Measurements from ENCODE around the gene C19orf33.

C19orf33 gene

GRCh38 chr19:38280030-38280921 lies 23.8 kb upstream of the C19orf33 start:
- no peak for DNase-seq (ENCODE audit: low spot score)

GRCh38 chr19:38281811-38282566 lies 22.1 kb upstream of the C19orf33 start:
- DNase-seq (ENCODE audit: low spot score): no peak

GRCh38 chr19:38283271-38283670 lies 20.8 kb upstream of the C19orf33 start:
- no peak for DNase-seq (ENCODE audit: low spot score)

GRCh38 chr19:38284422-38284821 lies 19.6 kb upstream of the C19orf33 start:
- no peak for DNase-seq (ENCODE audit: low spot score)

- no peak for DNase-seq (ENCODE audit: low spot score)
These were observed 18.5 kb upstream of the C19orf33 start for GRCh38 chr19:38285567-38285966.

GRCh38 chr19:38287604-38288003 lies 16.4 kb upstream of the C19orf33 start:
- no peak for DNase-seq (ENCODE audit: low spot score)

GRCh38 chr19:38288123-38288855 lies 15.8 kb upstream of the C19orf33 start:
- DNase-seq (ENCODE audit: low spot score): no peak

GRCh38 chr19:38289955-38290354 lies 14.1 kb upstream of the C19orf33 start:
- DNase-seq (ENCODE audit: low spot score): no peak

- no peak for DNase-seq (ENCODE audit: low spot score)
These were observed 13.4 kb upstream of the C19orf33 start for GRCh38 chr19:38290631-38291147.

- DNase-seq (ENCODE audit: low spot score): no peak
These were observed 12.2 kb upstream of the C19orf33 start for GRCh38 chr19:38291855-38292254.

- no peak for DNase-seq (ENCODE audit: low spot score)
These were observed 10.8 kb upstream of the C19orf33 start for GRCh38 chr19:38293281-38293680.

GRCh38 chr19:38294090-38294489 lies 10.0 kb upstream of the C19orf33 start:
- DNase-seq (ENCODE audit: low spot score): no peak

GRCh38 chr19:38298821-38299680 lies 5.0 kb upstream of the C19orf33 start:
- no peak for DNase-seq (ENCODE audit: low spot score)

GRCh38 chr19:38304352-38304865 lies 358 bp downstream of the C19orf33 start:
- no peak for DNase-seq (ENCODE audit: low spot score)

GRCh38 chr19:38304866-38305429 lies 897 bp downstream of the C19orf33 start:
- no peak for DNase-seq (ENCODE audit: low spot score)

- DNase-seq (ENCODE audit: low spot score): no peak
These were observed 2.2 kb downstream of the C19orf33 start for GRCh38 chr19:38306236-38306635.

- DNase-seq (ENCODE audit: low spot score): no peak
These were observed 3.0 kb downstream of the C19orf33 start for GRCh38 chr19:38307076-38307475.

- no peak for DNase-seq (ENCODE audit: low spot score)
These were observed 3.5 kb downstream of the C19orf33 start for GRCh38 chr19:38307597-38307996.

GRCh38 chr19:38308006-38308766 lies 4.1 kb downstream of the C19orf33 start:
- DNase-seq (ENCODE audit: low spot score): no peak
